Stimulated activated CD8-positive, alpha-beta memory T cell treated with anti-CD3 and anti-CD28 coated beads, Interleukin-4, amount 100 ng/mL, for 48 hours (primary cell): ENCODE results near the gene PROM1.

Experiments
- DNase-seq: peaks from one replicate; pipeline ENCODE4 v3.0.0-alpha.2; 2020

Gene PROM1, protein sequence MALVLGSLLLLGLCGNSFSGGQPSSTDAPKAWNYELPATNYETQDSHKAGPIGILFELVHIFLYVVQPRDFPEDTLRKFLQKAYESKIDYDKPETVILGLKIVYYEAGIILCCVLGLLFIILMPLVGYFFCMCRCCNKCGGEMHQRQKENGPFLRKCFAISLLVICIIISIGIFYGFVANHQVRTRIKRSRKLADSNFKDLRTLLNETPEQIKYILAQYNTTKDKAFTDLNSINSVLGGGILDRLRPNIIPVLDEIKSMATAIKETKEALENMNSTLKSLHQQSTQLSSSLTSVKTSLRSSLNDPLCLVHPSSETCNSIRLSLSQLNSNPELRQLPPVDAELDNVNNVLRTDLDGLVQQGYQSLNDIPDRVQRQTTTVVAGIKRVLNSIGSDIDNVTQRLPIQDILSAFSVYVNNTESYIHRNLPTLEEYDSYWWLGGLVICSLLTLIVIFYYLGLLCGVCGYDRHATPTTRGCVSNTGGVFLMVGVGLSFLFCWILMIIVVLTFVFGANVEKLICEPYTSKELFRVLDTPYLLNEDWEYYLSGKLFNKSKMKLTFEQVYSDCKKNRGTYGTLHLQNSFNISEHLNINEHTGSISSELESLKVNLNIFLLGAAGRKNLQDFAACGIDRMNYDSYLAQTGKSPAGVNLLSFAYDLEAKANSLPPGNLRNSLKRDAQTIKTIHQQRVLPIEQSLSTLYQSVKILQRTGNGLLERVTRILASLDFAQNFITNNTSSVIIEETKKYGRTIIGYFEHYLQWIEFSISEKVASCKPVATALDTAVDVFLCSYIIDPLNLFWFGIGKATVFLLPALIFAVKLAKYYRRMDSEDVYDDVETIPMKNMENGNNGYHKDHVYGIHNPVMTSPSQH

DNA sequence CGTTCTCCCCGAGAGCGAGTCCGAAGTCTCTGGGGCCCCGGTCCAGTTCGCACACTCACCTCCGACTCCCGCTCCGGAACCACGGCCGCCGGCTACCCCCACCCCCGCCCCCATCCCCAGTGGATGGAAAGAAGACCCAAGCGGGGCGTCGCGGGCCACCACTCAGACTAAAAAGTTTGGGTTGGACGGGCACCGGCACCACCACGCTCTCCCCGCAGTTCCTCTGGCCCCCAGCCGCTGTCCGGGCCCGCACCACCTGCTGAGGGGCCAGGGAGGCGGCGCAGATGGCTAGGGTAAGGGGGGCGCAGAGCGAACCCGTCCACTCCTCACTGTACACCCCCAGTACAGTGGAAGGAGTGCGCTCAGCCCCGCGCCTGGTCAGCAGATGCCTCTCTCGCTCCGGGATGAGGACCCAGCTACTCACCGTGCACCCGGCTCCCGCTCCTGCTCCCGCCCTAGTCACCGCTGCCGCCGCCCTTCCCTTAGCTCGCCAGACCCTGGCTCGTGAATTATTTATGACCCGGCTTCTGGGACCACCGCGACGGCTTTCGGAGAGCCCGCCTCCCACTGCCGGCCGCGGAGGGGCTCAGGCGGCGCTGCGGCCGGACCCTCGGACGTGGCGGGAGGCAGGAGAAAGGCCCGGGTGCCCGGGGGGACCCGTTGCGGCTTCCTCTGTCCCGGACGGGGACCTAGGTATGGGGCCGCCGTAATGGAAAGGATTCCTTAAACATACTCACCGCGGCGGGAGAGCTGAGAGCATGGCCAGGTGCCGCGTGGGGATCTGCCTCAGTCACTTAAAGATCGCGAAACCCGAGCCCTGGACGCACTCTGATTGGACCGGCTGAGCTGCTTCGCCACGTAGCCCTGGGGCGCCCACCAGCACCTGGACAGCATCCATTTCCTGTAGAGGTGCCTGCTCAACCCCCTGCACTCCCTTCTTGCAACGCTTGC, at the start of gene PROM1:
TSS of gene PROM1 (minus strand) at position 783 of the 951 bp plus-strand sequence. CDS start 8,117 bp downstream, outside the sequence.
- DNase-seq = peak; percentile 34

DNA sequence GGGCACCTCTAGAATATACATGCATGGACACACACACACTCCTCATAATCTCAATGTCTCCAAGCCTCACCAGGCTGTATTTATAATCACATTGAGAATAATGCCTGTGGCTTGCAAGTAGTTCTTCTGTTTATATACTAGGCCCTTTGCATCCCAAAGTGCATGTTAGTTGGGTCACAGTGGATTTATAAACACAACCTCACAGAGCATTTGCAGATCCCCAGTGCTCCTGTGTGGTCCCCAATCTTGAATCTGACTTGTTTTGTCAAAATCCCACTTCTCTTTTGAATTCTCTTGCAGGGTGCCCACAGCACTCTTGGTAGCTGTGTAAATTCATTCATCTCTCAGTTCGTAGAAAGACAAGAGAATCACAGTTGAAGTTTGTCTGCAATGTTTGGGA, 49.6 kb upstream of the PROM1 start:
- no peak for DNase-seq

DNA sequence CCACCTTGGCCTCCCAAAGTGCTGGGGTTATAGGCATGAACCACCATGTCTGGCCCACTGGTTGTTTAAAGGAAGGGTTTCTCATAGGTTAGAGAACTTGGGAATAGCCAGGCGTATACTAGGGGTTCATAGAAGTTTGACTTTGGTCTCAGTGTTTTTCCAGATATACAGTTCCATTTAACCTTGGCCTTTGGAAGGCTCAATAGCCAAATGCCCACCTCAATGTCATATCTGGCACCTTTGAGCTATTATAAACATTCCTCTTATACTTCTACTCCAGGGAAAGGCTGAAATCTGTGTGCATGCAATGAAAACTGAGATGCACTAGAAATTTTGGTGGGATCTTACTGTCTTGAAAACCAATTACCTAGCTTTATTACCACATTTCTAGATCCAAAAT, 47.5 kb upstream of the PROM1 start:
- DNase-seq = no peak

DNA sequence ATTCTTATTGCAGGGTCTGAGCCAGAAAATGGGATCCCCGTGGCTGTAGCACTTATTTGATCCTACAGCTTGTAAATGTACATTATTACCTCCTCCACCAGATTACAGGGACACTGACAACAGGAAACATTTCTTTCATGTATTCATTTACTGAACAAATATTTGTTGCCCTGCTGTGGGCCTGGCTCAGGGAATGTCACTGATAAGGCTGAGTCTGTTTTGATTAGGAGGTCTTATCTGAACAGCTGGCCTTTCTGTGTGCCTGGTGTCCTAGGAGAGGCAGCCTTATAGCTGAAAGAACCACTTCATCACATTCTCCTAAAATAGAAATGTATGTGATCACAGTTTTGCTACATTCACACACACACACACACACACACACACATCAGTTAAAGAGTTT, 45.5 kb upstream of the PROM1 start:
- no peak for DNase-seq

DNA sequence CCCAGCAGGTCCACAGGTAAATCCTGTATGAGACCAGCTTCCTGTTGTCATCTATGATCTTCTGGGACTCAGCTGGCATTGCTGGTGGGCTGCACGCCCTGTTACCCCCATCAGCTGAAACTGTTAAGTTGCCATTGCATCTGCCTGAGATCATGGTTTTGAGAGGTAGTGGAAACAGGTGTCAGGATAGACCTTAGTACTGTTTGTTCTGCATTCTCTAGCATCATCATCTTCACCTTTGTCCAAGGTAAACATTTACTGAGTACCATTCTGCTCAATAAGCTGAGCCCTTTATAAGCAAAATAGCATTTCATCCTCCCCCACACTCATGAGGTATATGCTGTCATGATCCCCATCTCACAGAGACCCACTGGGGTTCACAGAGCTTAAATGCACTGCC, 42.9 kb upstream of the PROM1 start:
- no peak for DNase-seq

DNA sequence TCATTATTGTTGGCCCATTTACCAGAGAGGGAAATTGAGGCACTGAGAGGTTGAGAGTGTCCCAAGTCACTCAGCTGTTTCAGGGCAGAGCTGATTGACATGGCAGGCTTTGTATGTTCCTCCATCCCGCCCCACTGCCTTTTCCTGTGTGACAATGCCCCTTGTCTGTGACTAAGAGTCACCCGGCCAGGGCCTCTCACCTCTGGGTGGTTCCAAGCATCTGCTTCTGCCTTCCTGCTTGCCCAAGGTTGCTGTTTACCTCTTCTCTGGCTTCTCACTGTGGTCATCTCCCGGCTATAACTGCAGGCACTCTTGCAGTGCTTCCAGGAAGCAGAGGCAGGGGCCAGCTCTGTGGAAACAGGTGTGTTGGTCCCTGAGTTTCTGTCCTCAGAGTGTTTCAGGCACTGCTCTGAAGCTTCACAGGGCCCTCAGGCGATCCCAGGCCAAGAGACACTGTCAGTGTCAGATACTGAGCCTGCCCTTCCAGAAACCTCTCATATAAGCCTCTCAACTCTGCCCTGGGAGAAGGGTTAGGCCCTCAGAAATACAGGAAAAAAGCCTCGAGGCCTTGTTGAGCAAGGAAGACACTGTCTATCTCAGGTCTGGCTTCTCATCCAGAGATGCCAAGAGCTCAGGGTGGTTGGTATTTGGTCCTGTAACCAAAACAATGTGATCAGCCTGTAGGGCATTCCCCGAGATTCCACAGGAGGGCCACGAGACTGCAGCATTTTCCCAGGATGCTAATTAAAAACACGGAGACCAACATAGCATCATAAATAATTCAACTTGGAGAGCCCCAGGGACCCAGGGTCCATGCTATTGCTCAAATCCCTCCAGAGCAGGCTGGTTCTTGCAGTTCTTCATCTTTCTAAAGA, 42.0 kb upstream of the PROM1 start:
- DNase-seq = peak; percentile 28

DNA sequence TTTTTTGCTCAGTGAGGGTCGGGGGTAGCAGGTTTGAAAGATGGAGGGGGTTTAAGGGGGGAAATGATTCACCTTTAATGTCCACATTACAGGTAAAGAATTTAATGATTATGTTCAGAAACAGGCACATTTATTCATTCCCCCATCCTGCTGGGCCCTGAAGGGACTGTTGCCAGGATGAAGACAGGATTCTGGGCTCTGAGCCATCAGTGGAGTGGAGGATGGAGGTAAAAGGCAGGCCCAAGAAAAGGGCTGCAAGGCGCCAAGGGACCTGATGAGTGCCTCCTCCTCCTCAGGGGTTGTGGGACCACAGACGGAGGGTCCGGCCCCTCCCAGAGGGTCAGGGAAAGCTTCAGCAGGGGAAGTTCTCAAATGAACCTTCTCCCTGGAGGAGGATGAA, 40.4 kb upstream of the PROM1 start:
- DNase-seq = no peak

DNA sequence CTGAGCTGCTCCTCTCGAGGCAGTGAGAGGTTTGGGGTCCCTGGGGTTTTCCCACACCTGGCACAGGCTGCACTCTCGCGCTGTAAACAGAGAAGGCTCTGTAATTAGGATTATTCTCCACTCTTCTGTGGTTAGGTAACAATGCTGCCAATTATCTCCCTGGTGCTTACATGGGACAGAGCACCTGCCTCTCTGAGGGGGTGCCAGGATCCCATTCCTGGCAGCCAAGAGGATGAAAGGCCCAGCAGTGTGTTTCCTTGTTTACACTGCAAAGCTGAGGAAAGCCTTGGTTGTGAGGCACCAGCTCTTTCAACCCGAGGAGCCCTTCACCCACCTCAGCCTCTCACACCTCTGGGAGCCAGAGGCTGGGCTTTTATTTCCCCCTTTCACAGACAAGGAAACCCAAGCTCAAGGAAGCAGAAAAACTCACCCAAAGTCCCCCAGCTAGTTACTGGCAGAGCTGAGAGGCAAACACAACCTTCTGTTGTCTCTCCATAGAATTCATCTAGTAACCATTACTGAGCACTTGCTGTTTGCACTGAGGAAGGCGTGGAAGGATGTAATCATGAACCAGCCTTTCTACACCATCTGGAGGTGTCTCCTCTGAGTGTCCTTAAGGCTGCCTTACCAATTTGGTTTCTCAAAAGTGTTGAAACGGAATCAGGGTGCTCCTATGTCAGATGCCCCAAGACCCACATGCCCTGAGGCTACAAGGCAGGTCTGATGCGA, 39.7 kb upstream of the PROM1 start:
- no peak for DNase-seq

DNA sequence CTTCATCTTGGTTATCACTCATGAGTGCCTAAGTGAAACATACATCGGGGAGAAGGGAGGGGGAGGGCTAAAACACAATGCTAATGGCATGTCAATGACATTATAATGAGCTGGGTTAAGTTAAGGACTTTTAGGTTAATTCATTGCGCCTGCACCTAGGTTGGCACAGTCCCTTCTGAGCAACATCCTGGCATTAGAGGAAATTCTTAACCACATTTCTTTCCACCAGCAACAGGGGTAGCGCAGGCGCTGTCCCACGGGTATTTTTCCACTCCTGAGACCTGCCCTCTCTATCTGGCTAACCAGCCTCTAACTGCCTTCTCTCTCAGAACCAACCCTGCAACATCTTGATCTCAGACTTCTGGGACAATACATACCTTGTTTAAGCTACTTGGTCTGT, 39.0 kb upstream of the PROM1 start:
- peak; percentile 47 for DNase-seq

DNA sequence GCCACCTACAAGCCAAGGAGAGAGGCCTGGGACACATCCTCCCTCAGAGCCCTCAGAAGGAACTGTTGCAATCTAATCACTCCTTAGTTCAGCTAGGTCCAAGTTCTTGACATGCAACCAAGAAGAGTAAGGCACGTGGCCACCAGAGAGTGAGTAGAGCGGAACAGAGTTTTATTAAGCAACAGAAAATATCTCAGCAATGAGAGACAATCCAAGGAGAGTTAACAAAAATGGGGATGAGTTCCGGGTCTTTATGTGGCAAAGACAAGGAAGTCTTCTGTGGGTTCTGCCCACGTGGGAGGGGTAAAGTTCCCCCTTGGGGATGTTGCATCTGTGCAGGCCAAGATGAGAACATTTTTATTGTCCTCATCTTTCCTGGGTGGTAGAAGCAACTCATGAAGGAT, 38.5 kb upstream of the PROM1 start:
- DNase-seq = no peak

DNA sequence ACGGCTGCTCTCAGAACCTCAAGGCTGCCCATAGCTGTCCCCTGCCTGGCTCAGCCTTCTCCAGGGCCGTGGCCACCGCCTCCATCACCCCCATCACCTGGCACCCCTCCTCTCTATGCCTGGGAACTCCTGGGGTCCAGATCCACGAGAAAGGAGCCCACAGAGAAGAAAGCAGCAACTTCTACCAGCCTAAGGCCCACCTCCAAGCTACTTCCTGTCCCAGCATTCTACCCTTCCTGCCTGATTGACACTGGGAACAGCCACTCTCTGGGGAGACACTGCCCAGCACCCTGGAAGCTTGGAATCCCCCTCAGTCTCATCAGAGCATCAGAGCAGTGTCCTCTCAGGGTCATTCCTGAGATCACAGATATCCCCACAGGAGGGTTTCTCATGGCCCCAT, 36.9 kb upstream of the PROM1 start:
- DNase-seq = no peak

DNA sequence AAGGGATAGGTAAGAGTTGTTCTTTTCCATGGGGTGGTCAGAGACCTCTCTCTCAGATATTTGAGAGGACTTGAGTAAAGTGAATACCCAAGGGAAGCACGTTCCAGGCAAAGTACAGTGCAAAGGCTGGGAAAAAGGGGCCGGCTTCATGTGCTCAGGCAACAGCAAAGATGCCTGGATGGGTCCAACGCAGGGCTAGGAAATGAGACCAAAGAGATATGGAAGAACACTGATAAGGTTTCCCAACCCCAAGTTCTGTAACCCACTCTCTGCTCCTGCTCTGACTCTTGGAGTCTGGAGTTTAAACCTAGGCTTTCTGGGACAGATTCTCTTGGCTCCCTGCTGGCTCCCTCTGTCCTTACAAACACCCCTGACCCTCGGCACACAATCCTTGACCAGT, 36.2 kb upstream of the PROM1 start:
- no peak for DNase-seq

DNA sequence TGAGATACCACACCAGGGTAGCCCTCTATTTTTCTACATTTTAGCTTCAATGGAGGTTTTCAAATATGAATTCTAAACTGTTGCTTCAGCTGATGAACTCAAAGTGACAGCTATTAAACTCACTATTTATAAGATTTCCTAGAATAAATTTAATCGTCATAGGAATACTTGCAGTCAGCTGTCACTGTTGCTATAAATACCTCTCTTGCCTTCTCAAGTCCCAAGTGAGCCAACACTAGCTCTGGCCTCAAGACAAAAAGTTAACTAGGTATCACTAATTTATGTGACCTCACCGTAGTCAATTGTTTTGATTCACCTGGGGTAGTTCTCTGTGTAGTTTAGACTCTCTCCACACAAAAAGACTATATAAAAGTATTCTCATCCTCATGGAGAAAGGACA, 34.3 kb upstream of the PROM1 start:
- no peak for DNase-seq

DNA sequence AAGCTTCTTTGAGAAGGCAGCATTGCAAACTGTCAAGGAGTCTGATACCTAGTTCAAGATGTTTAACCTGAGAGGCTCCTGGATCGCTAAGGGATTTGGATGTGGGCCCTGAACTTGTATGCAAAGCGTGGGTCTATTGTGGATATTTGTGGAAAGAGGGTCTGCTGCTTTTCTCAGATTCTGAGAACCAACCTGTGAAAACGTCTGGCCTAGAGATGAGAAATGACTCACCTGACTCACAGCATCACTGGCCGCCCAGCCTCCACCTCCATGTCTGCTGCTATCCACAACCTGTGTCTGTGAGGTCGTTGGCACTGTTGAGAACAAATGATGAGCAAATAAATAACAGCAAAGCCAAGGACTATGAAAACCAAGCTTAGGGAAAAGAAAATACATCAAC, 33.3 kb upstream of the PROM1 start:
- DNase-seq = no peak

DNA sequence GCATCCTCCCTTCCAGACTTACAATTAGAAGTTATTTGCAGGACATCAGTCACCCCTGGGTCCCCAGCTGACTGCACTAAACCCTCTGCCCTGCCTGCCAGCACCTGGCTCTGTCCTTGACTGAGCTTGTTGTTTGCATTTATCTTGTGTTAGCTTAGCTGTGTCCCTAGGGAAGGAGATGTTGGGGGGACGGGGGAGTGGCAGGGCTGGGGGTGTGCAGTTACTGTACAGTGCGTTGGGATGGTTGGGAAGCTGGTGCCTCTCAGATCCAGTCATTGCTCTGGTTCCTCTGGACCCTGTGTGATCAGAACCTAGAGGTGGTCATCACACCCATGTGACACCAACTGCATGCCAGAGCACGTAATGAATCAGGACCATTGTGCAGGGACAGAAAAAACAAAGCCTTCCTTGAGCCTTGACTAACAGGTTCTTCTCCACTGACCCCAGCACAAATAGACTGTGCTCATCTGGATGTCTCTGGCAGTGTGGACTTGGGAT, 32.7 kb upstream of the PROM1 start:
- no peak for DNase-seq

DNA sequence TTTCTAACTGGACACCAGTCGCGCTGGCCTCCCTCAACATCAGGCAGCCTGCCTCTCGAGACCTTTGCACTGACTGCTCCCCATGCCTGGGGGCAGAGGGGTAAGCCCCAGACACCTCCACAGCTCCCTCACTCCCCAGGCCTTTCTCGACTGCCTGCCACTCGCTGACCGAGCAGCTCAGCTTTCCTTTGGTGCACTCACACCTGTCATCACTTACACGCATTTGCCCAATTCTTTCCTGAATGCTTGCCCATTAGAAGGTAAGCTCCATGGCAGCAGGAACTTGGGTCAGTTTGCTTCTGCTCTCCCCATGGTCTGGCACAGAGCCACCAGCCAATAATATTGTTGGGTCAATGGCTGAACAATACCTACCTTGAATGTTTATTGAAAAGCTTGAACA, 32.2 kb upstream of the PROM1 start:
- no peak for DNase-seq

DNA sequence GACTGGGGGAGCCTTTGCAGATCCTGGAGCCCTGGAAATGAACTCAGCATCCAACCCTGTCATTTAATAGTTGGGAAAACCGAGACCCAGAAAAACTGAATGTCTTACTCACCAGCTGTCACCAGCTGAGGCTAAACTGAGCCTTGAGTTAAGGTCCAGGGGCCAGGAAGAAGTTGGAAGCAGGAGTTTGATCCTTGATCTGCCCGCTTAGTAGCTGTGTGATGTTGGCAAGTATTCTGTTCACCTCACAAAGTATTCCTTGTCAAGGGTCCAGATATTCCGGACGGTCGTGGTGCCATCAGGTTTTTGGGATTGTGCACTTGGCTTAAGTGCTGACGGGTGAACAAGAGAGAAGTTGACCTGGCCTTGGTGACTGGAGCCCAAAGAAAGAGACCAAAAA, 30.7 kb upstream of the PROM1 start:
- no peak for DNase-seq

DNA sequence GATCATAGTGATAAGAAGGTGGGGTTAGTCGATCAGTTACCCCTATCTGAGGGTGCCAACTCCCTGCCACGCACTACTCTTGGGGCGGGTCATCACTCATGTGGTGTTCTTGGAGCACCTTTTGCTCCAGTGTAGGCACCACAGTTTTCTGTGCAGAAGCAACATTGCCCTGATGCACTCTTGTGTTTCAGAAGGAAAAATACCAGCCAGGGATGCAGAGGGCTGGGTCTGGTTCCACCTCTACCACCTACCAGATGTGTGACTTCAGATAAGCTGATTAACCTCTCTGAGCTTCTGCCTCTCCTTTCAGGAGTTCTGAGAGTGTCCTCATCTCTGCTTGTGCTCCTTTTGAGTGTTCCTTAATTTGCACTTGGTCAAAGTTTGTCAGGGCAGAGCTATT, 29.9 kb upstream of the PROM1 start:
- DNase-seq = no peak

DNA sequence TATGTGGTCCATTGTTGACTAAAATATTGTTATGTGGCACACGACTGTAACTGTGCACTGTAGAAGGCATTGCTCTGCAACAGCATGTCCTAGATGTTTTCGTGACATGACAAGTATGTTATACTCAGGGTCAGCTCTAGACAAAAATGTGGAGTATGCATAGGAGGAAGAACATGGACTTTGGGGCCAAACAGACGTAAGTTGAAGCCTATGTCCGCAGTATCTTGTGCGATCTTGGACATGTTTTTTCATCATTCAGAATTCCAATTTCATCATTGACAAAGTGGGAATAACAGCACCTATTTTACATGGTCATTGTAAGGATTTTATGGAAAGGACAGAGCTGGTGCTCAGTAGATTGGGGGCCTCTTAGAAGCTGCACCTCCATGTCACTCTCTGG, 27.7 kb upstream of the PROM1 start:
- DNase-seq = no peak

DNA sequence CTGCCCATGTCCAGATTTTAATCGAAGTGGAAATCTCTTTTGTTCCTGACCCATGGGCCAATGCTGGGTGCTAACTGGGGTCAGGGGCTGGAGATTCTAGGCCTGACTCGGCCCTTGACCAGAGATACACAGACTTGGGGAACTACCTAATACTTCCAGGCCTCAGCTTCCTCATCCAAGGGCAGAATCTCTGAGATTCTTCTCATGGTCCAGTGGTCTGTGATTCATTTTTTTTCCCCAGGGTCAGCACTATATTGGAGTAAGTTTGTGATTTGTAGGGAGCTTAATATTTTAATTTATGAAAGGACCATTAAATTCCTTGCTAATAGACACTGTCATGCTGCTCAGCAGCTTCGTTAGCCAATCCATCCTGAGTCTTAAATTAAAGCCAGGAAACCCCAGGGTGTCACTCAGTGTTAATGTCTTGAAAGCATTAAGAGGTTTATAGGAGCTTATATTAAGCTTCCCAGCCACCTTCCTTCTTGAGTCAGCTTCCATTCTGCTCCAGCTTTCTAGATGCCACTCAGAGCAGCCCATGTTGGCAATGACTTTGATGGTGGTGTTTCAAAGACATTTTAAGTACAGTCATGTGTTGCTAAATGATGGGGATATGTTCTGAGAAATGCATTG, 27.0 kb upstream of the PROM1 start:
- no peak for DNase-seq

DNA sequence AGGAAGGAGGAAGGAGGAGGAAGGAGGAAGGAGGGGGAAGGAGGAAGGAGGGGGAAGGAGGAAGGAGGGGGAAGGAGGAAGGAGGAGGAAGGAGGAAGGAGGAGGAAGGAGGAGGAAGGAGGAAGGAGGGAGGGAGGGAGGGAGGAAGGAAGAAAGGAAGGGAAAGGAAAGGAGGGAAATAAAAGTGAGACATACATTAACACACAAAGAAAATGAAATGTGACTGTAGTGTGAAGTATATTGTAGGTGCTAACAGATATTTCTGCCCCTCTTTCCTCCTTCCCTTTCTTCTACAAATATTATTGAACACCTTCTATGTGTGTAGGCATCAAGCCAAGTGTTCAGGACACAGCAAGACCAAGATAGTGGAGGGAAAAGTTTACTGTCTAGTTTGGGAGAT, 26.4 kb upstream of the PROM1 start:
- DNase-seq = no peak
